Fibroblast of lung (primary cell): ENCODE data around the gene TGFB1. TPM values are rescaled to one million over a fixed set of nuclear protein-coding genes. Genes with fewer than 3 reads are reported as not detected.

Source experiments
- DNase-seq, 2 donors: peaks; one replicate each; pipeline versions ENCODE4 v3.0.0 to v3.0.0-alpha.2; 2010; ENCODE audit warnings: low read depth in 2 of 2
- H2AFZ ChIP-seq: 2 replicates; pipeline ENCODE4 v1.5.1; 2012; ENCODE audit warnings: low read length, control low read depth, inconsistent platforms
- H3K27ac ChIP-seq: 2 replicates; pipeline ENCODE4 v1.5.1; 2011; ENCODE audit warnings: low read length, control low read depth; ENCODE audit not compliant: insufficient read depth
- H3K27me3 ChIP-seq: 2 replicates; pipeline ENCODE4 v1.5.1; 2011; ENCODE audit warnings: mild to moderate bottlenecking, low read length; ENCODE audit not compliant: control insufficient read depth, insufficient read depth
- H3K36me3 ChIP-seq: 2 replicates; pipeline ENCODE4 v1.5.1; 2011; ENCODE audit warnings: low read length; ENCODE audit not compliant: control insufficient read depth, insufficient read depth
- H3K4me1 ChIP-seq: 2 replicates; pipeline ENCODE4 v1.5.1; 2011; ENCODE audit warnings: low read length; ENCODE audit not compliant: control insufficient read depth, insufficient read depth; ENCODE audit errors: extremely low read depth
- H3K4me2 ChIP-seq: 2 replicates; pipeline ENCODE4 v1.5.1; 2011; ENCODE audit warnings: low read length, control low read depth; ENCODE audit not compliant: insufficient read depth; ENCODE audit errors: extremely low read depth
- H3K4me3 ChIP-seq, 4 experiments: fragments of 200-600 bp in 1 of 4; sonication (generic) in 1 of 4; replicated peaks in 1 of 4; 2 replicates each; pipeline ENCODE4 v1.5.1; 2011 to 2016; ENCODE audit warnings: low read length in 4 of 4, low read depth in 3 of 4, mild to moderate bottlenecking in 3 of 4, control low read depth in 2 of 4, inconsistent platforms in 1 of 4, mixed read lengths in 1 of 4; ENCODE audit not compliant: insufficient read depth in 1 of 4; ENCODE audit errors: control extremely low read depth in 1 of 4
- H3K79me2 ChIP-seq: 2 replicates; pipeline ENCODE4 v1.5.1; 2012; ENCODE audit warnings: mild to moderate bottlenecking, low read length, inconsistent platforms; ENCODE audit not compliant: control insufficient read depth, insufficient read depth
- H3K9ac ChIP-seq: 2 replicates; pipeline ENCODE4 v1.5.1; 2011; ENCODE audit warnings: mild to moderate bottlenecking, low read length, control low read depth; ENCODE audit not compliant: insufficient read depth
- H3K9me3 ChIP-seq: 2 replicates; pipeline ENCODE4 v1.5.1; 2012; ENCODE audit warnings: low read depth, low read length; ENCODE audit not compliant: control insufficient read depth, insufficient read depth
- H4K20me1 ChIP-seq: 2 replicates; pipeline ENCODE4 v1.5.1; 2011; ENCODE audit warnings: low read length; ENCODE audit not compliant: control insufficient read depth, insufficient read depth; ENCODE audit errors: extremely low read depth
- EZH2 ChIP-seq: IDR thresholded peaks from 2 replicates; pipeline ENCODE4 v1.5.1; 2012; ENCODE audit warnings: low read length, control low read depth, mild to moderate bottlenecking; ENCODE audit errors: missing control alignments
- polyA plus RNA-seq, 2 donors: library from polyadenylated mRNA; depleted of rRNA in 1 of 2; stranded (reverse) in 1 of 2; unstranded in 1 of 2; fragments of >200 nt; gene quantifications; 2 replicates each; pipeline ENCODE4 v1.2.1, GENCODE V29; 2011 to 2012; ENCODE audit warnings: missing spikeins in 1 of 2
- total RNA-seq: library from RNA; depleted of rRNA; stranded (reverse); fragments of >200 nt; gene quantifications from 2 replicates; pipeline ENCODE4 v1.2.1, GENCODE V29; 2014
- TF ChIP-seq, protein P1 (sequence below), 2 donors: IDR thresholded peaks in 1 of 2; conservative IDR thresholded peaks in 1 of 2; 1 replicate in 1 of 2; 2 replicates in 1 of 2; pipeline ENCODE4 v1.5.1; 2011 to 2012; ENCODE audit warnings: low read length in 2 of 2, control low read depth in 1 of 2, inconsistent platforms in 1 of 2, low read depth in 1 of 2, mild to moderate bottlenecking in 1 of 2

The TGFB1 gene
- total and polyA plus RNA-seq, 2 donors (not counting 1 experiment from before 2014, with no cell fraction given) = 4.2 to 14.4 TPM

DNA sequence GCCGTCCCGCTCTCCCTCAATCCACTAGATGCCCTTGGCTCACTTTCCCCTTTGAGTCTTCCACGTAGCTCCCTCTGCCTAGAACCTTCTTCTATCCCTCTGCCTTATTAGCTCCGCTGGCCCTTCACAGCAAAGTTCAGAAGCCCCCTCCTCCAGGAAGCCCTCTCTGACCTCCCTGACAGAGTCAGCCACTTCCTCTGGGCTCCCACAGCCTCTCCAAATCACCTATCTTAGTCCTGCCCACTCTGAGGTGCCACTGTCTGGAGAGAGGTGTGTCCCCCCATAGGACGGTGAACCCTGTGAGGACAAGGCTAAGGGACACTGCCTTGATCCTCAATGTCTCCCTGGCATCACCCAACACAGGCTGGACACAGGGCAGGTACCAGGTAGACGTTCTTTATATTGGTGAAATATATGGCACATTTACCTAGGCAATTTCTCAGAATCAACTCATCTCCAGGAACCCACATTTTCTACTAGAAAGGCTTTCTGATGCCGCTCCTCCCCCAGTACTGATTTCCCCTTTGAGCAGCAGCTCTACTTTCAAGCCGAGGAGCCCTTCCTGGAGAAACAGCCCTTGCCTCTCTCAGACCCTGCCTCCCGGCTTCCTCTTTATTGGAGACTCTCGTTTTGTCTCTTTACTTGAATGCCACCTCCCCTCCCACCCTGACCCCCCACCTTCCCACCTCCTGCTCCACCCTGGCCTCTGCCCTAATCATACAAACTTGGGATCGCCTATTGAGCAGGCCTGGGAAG, 3.4 kb upstream of the TGFB1 start:
- Histone ChIP-seq H4K20me1 (no peaks in the 10 kb centered on the region), H3K27ac (no peak overlapping the region), H3K4me3 (no peak overlapping the region), H3K9ac (no peak overlapping the region), H3K27me3 (no peaks in the 10 kb centered on the region), H3K4me2 (no peak overlapping the region), H3K36me3 (no peaks in the 10 kb centered on the region), H3K79me2 (peaks cover 11% of the 10 kb centered on the region), H2AFZ (no peak overlapping the region), H3K4me1 (no peaks in the 10 kb centered on the region), H3K9me3 (no peaks in the 10 kb centered on the region)
- no peak for DNase-seq
- no peak for TF ChIP-seq EZH2
- TF ChIP-seq, protein P1, sequence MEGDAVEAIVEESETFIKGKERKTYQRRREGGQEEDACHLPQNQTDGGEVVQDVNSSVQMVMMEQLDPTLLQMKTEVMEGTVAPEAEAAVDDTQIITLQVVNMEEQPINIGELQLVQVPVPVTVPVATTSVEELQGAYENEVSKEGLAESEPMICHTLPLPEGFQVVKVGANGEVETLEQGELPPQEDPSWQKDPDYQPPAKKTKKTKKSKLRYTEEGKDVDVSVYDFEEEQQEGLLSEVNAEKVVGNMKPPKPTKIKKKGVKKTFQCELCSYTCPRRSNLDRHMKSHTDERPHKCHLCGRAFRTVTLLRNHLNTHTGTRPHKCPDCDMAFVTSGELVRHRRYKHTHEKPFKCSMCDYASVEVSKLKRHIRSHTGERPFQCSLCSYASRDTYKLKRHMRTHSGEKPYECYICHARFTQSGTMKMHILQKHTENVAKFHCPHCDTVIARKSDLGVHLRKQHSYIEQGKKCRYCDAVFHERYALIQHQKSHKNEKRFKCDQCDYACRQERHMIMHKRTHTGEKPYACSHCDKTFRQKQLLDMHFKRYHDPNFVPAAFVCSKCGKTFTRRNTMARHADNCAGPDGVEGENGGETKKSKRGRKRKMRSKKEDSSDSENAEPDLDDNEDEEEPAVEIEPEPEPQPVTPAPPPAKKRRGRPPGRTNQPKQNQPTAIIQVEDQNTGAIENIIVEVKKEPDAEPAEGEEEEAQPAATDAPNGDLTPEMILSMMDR (conservative IDR thresholded peaks at IDR 0.05 in 1 of 2, IDR thresholded peaks at IDR 0.05 in 1 of 2; ENCODE audit: low read depth in 1 of 2, low read length in 2 of 2) = no peak

DNA sequence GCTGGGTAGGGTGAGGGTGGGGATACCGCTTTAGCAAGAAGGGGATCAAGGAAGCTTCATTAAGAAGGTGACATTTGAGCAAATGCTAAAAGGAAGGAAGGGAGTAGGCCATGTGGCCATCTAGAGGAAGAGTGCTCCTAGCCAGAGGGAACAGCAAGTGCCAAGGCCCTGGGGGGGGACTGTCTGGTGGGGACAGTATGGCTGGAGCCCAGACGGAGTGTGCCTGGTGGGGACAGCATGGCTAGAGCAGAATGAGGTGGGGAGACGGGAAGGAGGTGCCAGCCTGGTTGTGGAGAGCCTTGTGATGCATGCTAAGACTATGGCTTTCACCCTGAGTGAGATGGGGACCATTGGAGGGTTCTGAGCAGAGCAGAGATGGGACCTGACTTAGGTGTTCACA, 2.1 kb upstream of the TGFB1 start:
- DNase-seq = no peak
- Histone ChIP-seq H3K9ac (no peak overlapping the region), H3K4me2 (no peak overlapping the region), H3K4me1 (peaks cover 4% of the 10 kb centered on the region), H4K20me1 (peaks cover 1% of the 10 kb centered on the region), H3K79me2 (peaks cover 23% of the 10 kb centered on the region), H2AFZ (no peak overlapping the region), H3K36me3 (no peaks in the 10 kb centered on the region), H3K9me3 (no peaks in the 10 kb centered on the region), H3K27me3 (no peaks in the 10 kb centered on the region), H3K27ac (no peak overlapping the region), H3K4me3 (no peak overlapping the region)
- TF ChIP-seq EZH2 = no peak
- TF ChIP-seq, protein P1 (conservative IDR thresholded peaks at IDR 0.05 in 1 of 2, IDR thresholded peaks at IDR 0.05 in 1 of 2; ENCODE audit: low read depth in 1 of 2, low read length in 2 of 2) = no peak

DNA sequence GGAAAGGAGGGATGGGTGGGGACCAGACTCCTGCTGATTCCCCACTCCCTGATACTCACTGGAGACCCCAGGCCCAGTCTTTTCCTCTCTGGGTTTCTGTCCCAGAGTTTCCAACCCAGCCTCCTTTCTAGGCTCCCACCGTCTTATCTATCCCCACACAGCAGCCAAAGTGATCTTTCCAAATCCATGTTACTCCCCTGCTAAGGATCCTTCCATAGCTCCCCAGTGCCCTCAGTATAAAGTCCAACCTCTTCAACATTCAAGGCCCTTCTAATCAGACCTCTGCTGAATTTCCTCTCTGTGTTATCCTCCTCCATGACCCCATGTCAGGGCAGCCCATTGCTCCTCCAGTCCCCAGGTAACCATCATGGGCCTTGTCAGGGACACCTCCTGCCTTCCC, 1.3 kb upstream of the TGFB1 start:
- Histone ChIP-seq H3K27ac (no peak overlapping the region), H3K4me1 (peaks cover 5% of the 10 kb centered on the region), H3K79me2 (peaks cover 25% of the 10 kb centered on the region), H3K4me3 (no peak overlapping the region), H3K4me2 (no peak overlapping the region), H2AFZ (no peak overlapping the region), H3K27me3 (no peaks in the 10 kb centered on the region), H3K36me3 (no peaks in the 10 kb centered on the region), H3K9me3 (no peaks in the 10 kb centered on the region), H4K20me1 (peaks cover 1% of the 10 kb centered on the region), H3K9ac (no peak overlapping the region)
- no peak for DNase-seq
- TF ChIP-seq, protein P1 (conservative IDR thresholded peaks at IDR 0.05 in 1 of 2, IDR thresholded peaks at IDR 0.05 in 1 of 2; ENCODE audit: low read depth in 1 of 2, low read length in 2 of 2) = no peak
- no peak for TF ChIP-seq EZH2
